ENCODE measurements around the gene UBE2S.

Gene UBE2S

GRCh38 chr19:55358943-55359908 lies 48.4 kb downstream of the UBE2S start:
- no peak for DNase-seq

- no peak for DNase-seq
These were observed 49.1 kb downstream of the UBE2S start for GRCh38 chr19:55358493-55358892.

- no peak for DNase-seq
These were observed 52.3 kb downstream of the UBE2S start for GRCh38 chr19:55355213-55355821.

GRCh38 chr19:55354698-55355212 lies 52.8 kb downstream of the UBE2S start, which contains the start of gene COX6B2:
COX6B2 (minus strand) TSS chr19:55354719; CDS start chr19:55354521, 198 bp downstream.
- no peak for DNase-seq

GRCh38 chr19:55353803-55354697 lies 53.5 kb downstream of the UBE2S start:
- DNase-seq: peak; percentile 62

GRCh38 chr19:55353356-55353802 lies 54.2 kb downstream of the UBE2S start:
- DNase-seq: no peak

GRCh38 chr19:55352549-55353145 lies 54.9 kb downstream of the UBE2S start:
- no peak for DNase-seq

GRCh38 chr19:55352040-55352439 lies 55.5 kb downstream of the UBE2S start:
- DNase-seq: no peak

- DNase-seq: no peak
These were observed 56.8 kb downstream of the UBE2S start for GRCh38 chr19:55350620-55351315.

All from T-helper 9 cell (primary cell).